DOHH2 (cell line): ENCODE results near the gene AVPR2.

Experiments
- EZH2phosphoT487 ChIP-seq: fragments of 200-600 bp; sonication (generic); IDR thresholded peaks from 2 replicates; pipeline ENCODE4 v1.6.1; 2017; ENCODE audit warnings: borderline replicate concordance, mild to moderate bottlenecking, antibody characterized with exemption, low read length, moderate library complexity, mixed read lengths
- TF ChIP-seq, protein P1 (sequence below): fragments of 200-600 bp; sonication (generic); IDR thresholded peaks from one replicate; pipeline ENCODE4 v1.5.1; 2014; ENCODE audit warnings: antibody characterized with exemption, mild to moderate bottlenecking, low read depth, low read length; ENCODE audit not compliant: poor library complexity, severe bottlenecking

DNA sequence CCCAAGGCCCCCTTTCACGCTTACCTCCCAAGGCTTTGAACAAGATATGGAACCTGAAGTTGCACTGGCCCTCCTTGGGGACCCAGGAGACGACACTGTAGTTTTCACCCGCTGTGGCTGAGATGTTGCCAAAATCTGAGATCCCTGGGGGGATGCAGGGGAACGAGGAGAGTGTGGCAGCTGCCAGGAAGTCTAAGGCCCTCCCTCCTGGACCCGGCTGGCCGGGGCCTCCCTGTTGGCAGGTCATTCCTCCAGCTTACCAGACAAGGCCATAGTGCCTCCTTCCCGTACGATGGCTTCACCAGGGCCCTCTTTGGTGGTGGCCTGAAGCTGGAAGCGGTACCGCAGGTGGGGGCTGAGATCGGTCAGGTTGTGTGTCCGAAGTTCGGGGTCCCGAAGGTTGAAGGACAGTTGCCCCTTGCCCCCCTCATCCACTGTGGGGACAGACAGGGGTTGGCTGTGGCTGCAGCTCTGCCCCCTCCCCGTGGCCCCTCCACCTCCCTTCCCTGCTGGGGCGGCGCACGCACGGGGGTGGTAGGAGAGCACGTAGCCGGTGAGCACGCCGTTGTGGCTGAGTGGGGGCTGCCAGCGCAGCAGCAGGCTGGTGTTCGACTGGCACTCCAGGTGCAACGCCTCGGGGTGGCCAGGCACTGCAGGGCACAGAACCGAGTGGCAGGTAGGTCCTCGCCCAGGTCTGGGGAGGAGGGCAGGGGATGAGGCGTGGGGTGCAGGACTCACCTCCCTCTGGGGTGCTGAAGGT lies 39.7 kb upstream of the AVPR2 start:
- no peak for TF ChIP-seq EZH2phosphoT487
- TF ChIP-seq, protein P1, sequence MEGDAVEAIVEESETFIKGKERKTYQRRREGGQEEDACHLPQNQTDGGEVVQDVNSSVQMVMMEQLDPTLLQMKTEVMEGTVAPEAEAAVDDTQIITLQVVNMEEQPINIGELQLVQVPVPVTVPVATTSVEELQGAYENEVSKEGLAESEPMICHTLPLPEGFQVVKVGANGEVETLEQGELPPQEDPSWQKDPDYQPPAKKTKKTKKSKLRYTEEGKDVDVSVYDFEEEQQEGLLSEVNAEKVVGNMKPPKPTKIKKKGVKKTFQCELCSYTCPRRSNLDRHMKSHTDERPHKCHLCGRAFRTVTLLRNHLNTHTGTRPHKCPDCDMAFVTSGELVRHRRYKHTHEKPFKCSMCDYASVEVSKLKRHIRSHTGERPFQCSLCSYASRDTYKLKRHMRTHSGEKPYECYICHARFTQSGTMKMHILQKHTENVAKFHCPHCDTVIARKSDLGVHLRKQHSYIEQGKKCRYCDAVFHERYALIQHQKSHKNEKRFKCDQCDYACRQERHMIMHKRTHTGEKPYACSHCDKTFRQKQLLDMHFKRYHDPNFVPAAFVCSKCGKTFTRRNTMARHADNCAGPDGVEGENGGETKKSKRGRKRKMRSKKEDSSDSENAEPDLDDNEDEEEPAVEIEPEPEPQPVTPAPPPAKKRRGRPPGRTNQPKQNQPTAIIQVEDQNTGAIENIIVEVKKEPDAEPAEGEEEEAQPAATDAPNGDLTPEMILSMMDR, result no peak
